GM23338 (cell line): Measurements from ENCODE around the gene PPP1R3E. TPM values are rescaled to one million over a fixed set of nuclear protein-coding genes. Genes with fewer than 3 reads are reported as not detected.

ENCODE experiments used
- ATAC-seq: fragments of 200-7000 bp; cut with Tn5 transposase; 3 replicates; pipeline ENCODE4 v1.9.1; 2020
- DNase-seq: peaks from one replicate; pipeline ENCODE4 v3.0.0-alpha.2; 2015; ENCODE audit warnings: low spot score
- H2AFZ ChIP-seq: fragments of 200-600 bp; sonication (generic); 2 replicates; pipeline ENCODE4 v1.8.0; 2016; ENCODE audit warnings: antibody characterized with exemption, mild to moderate bottlenecking, moderate library complexity
- H3F3A ChIP-seq: fragments of 200-600 bp; sonication (generic); replicated peaks from 2 replicates; pipeline ENCODE4 v1.8.0; 2017; ENCODE audit warnings: antibody characterized with exemption, mixed run types, low read depth
- H3K27ac ChIP-seq: fragments of 200-600 bp; sonication (generic); 2 replicates; pipeline ENCODE4 v1.6.1; 2016; ENCODE audit warnings: low read depth
- H3K27me3 ChIP-seq: fragments of 200-600 bp; sonication (generic); 2 replicates; pipeline ENCODE4 v1.8.0; 2016; ENCODE audit warnings: mild to moderate bottlenecking, mixed run types, moderate library complexity; ENCODE audit not compliant: insufficient read depth
- H3K36me3 ChIP-seq: fragments of 200-600 bp; sonication (generic); 2 replicates; pipeline ENCODE4 v1.8.0; 2016; ENCODE audit warnings: mild to moderate bottlenecking; ENCODE audit not compliant: insufficient read depth
- H3K4me1 ChIP-seq: fragments of 200-600 bp; sonication (generic); 2 replicates; pipeline ENCODE4 v1.8.0; 2016; ENCODE audit warnings: mild to moderate bottlenecking, moderate library complexity; ENCODE audit not compliant: insufficient read depth
- H3K4me2 ChIP-seq: fragments of 200-600 bp; sonication (generic); 2 replicates; pipeline ENCODE4 v1.7.1; 2017; ENCODE audit warnings: mixed run types
- H3K4me3 ChIP-seq: fragments of 200-600 bp; sonication (generic); 2 replicates; pipeline ENCODE4 v1.6.1; 2016; ENCODE audit warnings: mixed run types
- H3K79me2 ChIP-seq: fragments of 200-600 bp; sonication (generic); replicated peaks from 2 replicates; pipeline ENCODE4 v1.8.0; 2017; ENCODE audit warnings: mild to moderate bottlenecking; ENCODE audit not compliant: insufficient read depth
- H3K9me2 ChIP-seq: fragments of 200-600 bp; sonication (generic); 2 replicates; pipeline ENCODE4 v1.8.0; 2017; ENCODE audit not compliant: insufficient read depth
- H4K20me1 ChIP-seq: fragments of 200-600 bp; sonication (generic); replicated peaks from 2 replicates; pipeline ENCODE4 v1.8.0; 2017; ENCODE audit warnings: mild to moderate bottlenecking; ENCODE audit not compliant: insufficient read depth
- H3K27ac Mint-ChIP-seq: 2 replicates; pipeline ENCODE4 v1.8.0; 2020; ENCODE audit warnings: inconsistent platforms, mild to moderate bottlenecking, moderate library complexity, mixed read lengths
- H3K27me3 Mint-ChIP-seq: 3 replicates; pipeline ENCODE4 v1.8.0; 2022; ENCODE audit warnings: low read depth, mild to moderate bottlenecking, moderate library complexity, mixed read lengths, inconsistent platforms; ENCODE audit not compliant: insufficient read depth, poor library complexity
- H3K36me3 Mint-ChIP-seq: 3 replicates; pipeline ENCODE4 v1.8.0; 2021; ENCODE audit warnings: low read depth, mild to moderate bottlenecking, inconsistent platforms, moderate library complexity, mixed read lengths
- H3K4me1 Mint-ChIP-seq: 3 replicates; pipeline ENCODE4 v1.8.0; 2020; ENCODE audit warnings: mild to moderate bottlenecking, inconsistent platforms, mixed read lengths
- H3K4me3 Mint-ChIP-seq: 3 replicates; pipeline ENCODE4 v1.8.0; 2021; ENCODE audit warnings: moderate library complexity, mild to moderate bottlenecking, inconsistent platforms, mixed read lengths
- H3K9me3 Mint-ChIP-seq: 3 replicates; pipeline ENCODE4 v1.8.0; 2020; ENCODE audit warnings: moderate library complexity, mild to moderate bottlenecking, inconsistent platforms, mixed read lengths
- CTCF ChIP-seq, 2 experiments: fragments of 200-600 bp in 1 of 2; sonication (generic) in 1 of 2; conservative IDR thresholded peaks; 2 replicates each; pipeline versions ENCODE4 v1.5.1 to v1.6.1; 2016 to 2017; ENCODE audit warnings: antibody characterized with exemption in 2 of 2, low read depth in 2 of 2, mild to moderate bottlenecking in 2 of 2, moderate library complexity in 1 of 2
- ETS1 ChIP-seq: IDR thresholded peaks from 2 replicates; pipeline ENCODE4 v1.6.1; 2016; ENCODE audit warnings: antibody characterized with exemption
- JUNB ChIP-seq: IDR thresholded peaks from one replicate; pipeline ENCODE4 v1.6.1; 2016; ENCODE audit warnings: antibody characterized with exemption; ENCODE audit not compliant: unreplicated experiment
- POLR2AphosphoS5 ChIP-seq: IDR thresholded peaks from 2 replicates; pipeline ENCODE4 v1.6.1; 2016; ENCODE audit warnings: antibody characterized with exemption, low read depth
- REST ChIP-seq: IDR thresholded peaks from one replicate; pipeline ENCODE4 v1.6.1; 2018; ENCODE audit warnings: antibody characterized with exemption; ENCODE audit not compliant: unreplicated experiment
- ZNF331 ChIP-seq: fragments of 250-450 bp; sonication (Bioruptor Pico); IDR thresholded peaks from 2 replicates; pipeline ENCODE4 v1.5.0; 2020; ENCODE audit warnings: low read depth, mild to moderate bottlenecking, moderate library complexity
- ZNF462 ChIP-seq: fragments of 250-450 bp; sonication (Bioruptor Pico); IDR thresholded peaks from 2 replicates; pipeline ENCODE4 v1.5.0; 2020; ENCODE audit warnings: mild to moderate bottlenecking, moderate library complexity
- polyA plus RNA-seq: library from polyadenylated mRNA; unstranded; fragments of >200 nt; fragmentation: Nextera tagmentation; extraction: Ambion mirVana; gene quantifications from 2 replicates; pipeline ENCODE4 v1.2.1, GENCODE V29; 2016
- total RNA-seq: library from RNA; depleted of rRNA; stranded (reverse); fragments of >200 nt; shearing (Covaris generic); gene quantifications from 2 replicates; pipeline ENCODE4 v1.2.3, GENCODE V29; 2014

Gene PPP1R3E
- total and polyA plus RNA-seq, 2 experiments from 2014 or later = 2.3 to 2.5 TPM

- peaks cover 16% of the 10 kb centered on the region for H3K27me3 Mint-ChIP-seq
- no peaks in the 10 kb centered on the region; the same call in 1 of the 3 replicates for H3K9me3 Mint-ChIP-seq
- H3K79me2 ChIP-seq = no peaks in the 10 kb centered on the region
- TF ChIP-seq JUNB (no peak), ETS1 (no peak), POLR2AphosphoS5 (no peak), ZNF331 (CRISPR knock-in tag) (no peak), CTCF (conservative IDR thresholded peaks at IDR 0.05; ENCODE audit: low read depth in 2 of 2) (no peak), ZNF462 (no peak), REST (no peak)
- no peaks in the 10 kb centered on the region for H3K9me2 ChIP-seq
- no peak overlapping the region for H2AFZ ChIP-seq
- H3K4me3 ChIP-seq = no peak overlapping the region
- no peak overlapping the region for H3K4me2 ChIP-seq
- H3K4me3 Mint-ChIP-seq = no peak overlapping the region
- peaks cover 29% of the 10 kb centered on the region for H3K27me3 ChIP-seq
- peaks cover 5% of the 10 kb centered on the region; the same call in 1 of the 2 replicates for H4K20me1 ChIP-seq
- H3K27ac Mint-ChIP-seq = no peak overlapping the region
- peaks cover 24% of the 10 kb centered on the region for H3K4me1 Mint-ChIP-seq
- no peak for ATAC-seq
- peaks cover 15% of the 10 kb centered on the region for H3K4me1 ChIP-seq
- no peak for DNase-seq
- H3F3A ChIP-seq = peaks cover 6% of the 10 kb centered on the region; the same call in 1 of the 2 replicates
- no peak overlapping the region for H3K27ac ChIP-seq
- H3K36me3 Mint-ChIP-seq = peaks cover 9% of the 10 kb centered on the region
- no peaks in the 10 kb centered on the region for H3K36me3 ChIP-seq
These were observed 46.6 kb upstream of the PPP1R3E start for GRCh38 chr14:23349156-23349845.
